Astrocyte (in vitro differentiated cells and primary cell): ENCODE data around the gene TP73. TPM values are rescaled to one million over a fixed set of nuclear protein-coding genes. Genes with fewer than 3 reads are reported as not detected.

ENCODE experiments used
- DNase-seq: peaks from one replicate; pipeline ENCODE4 v3.0.0-alpha.2; 2010; ENCODE audit warnings: low read depth
- FAIRE-seq: peaks from 2 replicates; lab custom pipeline; 2011; peaks lifted over from hg19 to GRCh38; lab: Jason Lieb, UNC
- H2AFZ ChIP-seq: 2 replicates; pipeline ENCODE4 v1.6.0; 2012; ENCODE audit warnings: low read depth, low read length, inconsistent platforms
- H3K27ac ChIP-seq: 2 replicates; pipeline ENCODE4 v1.5.1; 2011; ENCODE audit warnings: low read depth, low read length, inconsistent platforms
- H3K27me3 ChIP-seq: 2 replicates; pipeline ENCODE4 v1.6.0; 2011; ENCODE audit warnings: low read length, inconsistent platforms; ENCODE audit not compliant: insufficient read depth
- H3K36me3 ChIP-seq: 2 replicates; pipeline ENCODE4 v1.5.1; 2011; ENCODE audit warnings: low read length, inconsistent platforms; ENCODE audit not compliant: insufficient read depth
- H3K4me1 ChIP-seq: 2 replicates; pipeline ENCODE4 v1.5.1; 2011; ENCODE audit warnings: low read length, inconsistent platforms; ENCODE audit not compliant: insufficient read depth
- H3K4me2 ChIP-seq: 2 replicates; pipeline ENCODE4 v1.6.0; 2012; ENCODE audit warnings: low read length, inconsistent platforms
- H3K4me3 ChIP-seq: 2 replicates; pipeline ENCODE4 v1.5.1; 2011; ENCODE audit warnings: low read depth, mild to moderate bottlenecking, low read length, inconsistent platforms; ENCODE audit not compliant: insufficient read depth
- H3K79me2 ChIP-seq: 2 replicates; pipeline ENCODE4 v1.6.0; 2012; ENCODE audit warnings: mild to moderate bottlenecking, low read length, inconsistent platforms; ENCODE audit not compliant: insufficient read depth
- H3K9ac ChIP-seq: 2 replicates; pipeline ENCODE4 v1.6.0; 2012; ENCODE audit warnings: mild to moderate bottlenecking, low read length, inconsistent platforms
- H3K9me3 ChIP-seq: 2 replicates; pipeline ENCODE4 v1.5.1; 2012; ENCODE audit warnings: low read depth, mild to moderate bottlenecking, low read length, inconsistent platforms; ENCODE audit not compliant: insufficient read depth
- H4K20me1 ChIP-seq: 2 replicates; pipeline ENCODE4 v1.6.0; 2012; ENCODE audit warnings: low read length, inconsistent platforms; ENCODE audit not compliant: insufficient read depth
- H3K27ac Mint-ChIP-seq: one replicate; pipeline ENCODE4 v1.8.0; 2021; ENCODE audit warnings: mild to moderate bottlenecking, mixed read lengths; ENCODE audit not compliant: unreplicated experiment
- H3K27me3 Mint-ChIP-seq: one replicate; pipeline ENCODE4 v1.8.0; 2021; ENCODE audit warnings: low read depth, mixed read lengths; ENCODE audit not compliant: unreplicated experiment
- H3K36me3 Mint-ChIP-seq: one replicate; pipeline ENCODE4 v1.8.0; 2021; ENCODE audit warnings: low read depth, mixed read lengths; ENCODE audit not compliant: unreplicated experiment
- H3K4me1 Mint-ChIP-seq: one replicate; pipeline ENCODE4 v1.8.0; 2021; ENCODE audit warnings: low read depth, mixed read lengths; ENCODE audit not compliant: unreplicated experiment
- H3K4me3 Mint-ChIP-seq: one replicate; pipeline ENCODE4 v1.8.0; 2021; ENCODE audit warnings: mild to moderate bottlenecking, moderate library complexity, mixed read lengths; ENCODE audit not compliant: unreplicated experiment
- H3K9me3 Mint-ChIP-seq: one replicate; pipeline ENCODE4 v1.8.0; 2021; ENCODE audit warnings: mild to moderate bottlenecking, mixed read lengths; ENCODE audit not compliant: unreplicated experiment
- EZH2 ChIP-seq: IDR thresholded peaks from 2 replicates; pipeline ENCODE4 v1.6.1; 2012; ENCODE audit warnings: mild to moderate bottlenecking, low read length, inconsistent platforms; ENCODE audit not compliant: insufficient read depth
- total RNA-seq: library from RNA; stranded (reverse); gene quantifications from 2 replicates; pipeline ENCODE4 v1.2.1, GENCODE V29; 2021
- TF ChIP-seq, protein P1 (sequence below): IDR thresholded peaks from 2 replicates; pipeline ENCODE4 v1.5.1; 2011; ENCODE audit warnings: low read depth, mild to moderate bottlenecking, inconsistent platforms, low read length, moderate library complexity; ENCODE audit not compliant: insufficient read depth

Gene TP73
- total RNA-seq, 1 donor from 2014 or later: 0.18 TPM

- Mint-ChIP-seq H3K4me3 (no peak overlapping the region), H3K27ac (no peak overlapping the region), H3K9me3 (no peaks in the 10 kb centered on the region), H3K4me1 (peaks cover 2% of the 10 kb centered on the region), H3K36me3 (peaks cover 30% of the 10 kb centered on the region), H3K27me3 (no peaks in the 10 kb centered on the region)
- Histone ChIP-seq H3K27ac (no peak overlapping the region), H3K4me1 (no peaks in the 10 kb centered on the region), H3K27me3 (no peaks in the 10 kb centered on the region), H3K4me3 (no peak overlapping the region), H3K9me3 (no peaks in the 10 kb centered on the region), H3K4me2 (no peak overlapping the region), H4K20me1 (peaks cover 10% of the 10 kb centered on the region), H3K79me2 (no peaks in the 10 kb centered on the region), H3K9ac (no peak overlapping the region), H2AFZ (no peak overlapping the region), H3K36me3 (peaks cover 12% of the 10 kb centered on the region)
- DNase-seq (no peak), FAIRE-seq (no peak)
- TF ChIP-seq, protein P1, sequence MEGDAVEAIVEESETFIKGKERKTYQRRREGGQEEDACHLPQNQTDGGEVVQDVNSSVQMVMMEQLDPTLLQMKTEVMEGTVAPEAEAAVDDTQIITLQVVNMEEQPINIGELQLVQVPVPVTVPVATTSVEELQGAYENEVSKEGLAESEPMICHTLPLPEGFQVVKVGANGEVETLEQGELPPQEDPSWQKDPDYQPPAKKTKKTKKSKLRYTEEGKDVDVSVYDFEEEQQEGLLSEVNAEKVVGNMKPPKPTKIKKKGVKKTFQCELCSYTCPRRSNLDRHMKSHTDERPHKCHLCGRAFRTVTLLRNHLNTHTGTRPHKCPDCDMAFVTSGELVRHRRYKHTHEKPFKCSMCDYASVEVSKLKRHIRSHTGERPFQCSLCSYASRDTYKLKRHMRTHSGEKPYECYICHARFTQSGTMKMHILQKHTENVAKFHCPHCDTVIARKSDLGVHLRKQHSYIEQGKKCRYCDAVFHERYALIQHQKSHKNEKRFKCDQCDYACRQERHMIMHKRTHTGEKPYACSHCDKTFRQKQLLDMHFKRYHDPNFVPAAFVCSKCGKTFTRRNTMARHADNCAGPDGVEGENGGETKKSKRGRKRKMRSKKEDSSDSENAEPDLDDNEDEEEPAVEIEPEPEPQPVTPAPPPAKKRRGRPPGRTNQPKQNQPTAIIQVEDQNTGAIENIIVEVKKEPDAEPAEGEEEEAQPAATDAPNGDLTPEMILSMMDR: no peak
- TF ChIP-seq EZH2: no peak
These were observed 18.1 kb upstream of the TP73 start for GRCh38 chr1:3634059-3634800.

GRCh38 chr1:3636080-3636479 lies 16.2 kb upstream of the TP73 start:
- Histone ChIP-seq H2AFZ (no peak overlapping the region), H3K9ac (no peak overlapping the region), H3K9me3 (no peaks in the 10 kb centered on the region), H4K20me1 (no peaks in the 10 kb centered on the region), H3K27ac (no peak overlapping the region), H3K4me3 (no peak overlapping the region), H3K4me1 (no peaks in the 10 kb centered on the region), H3K36me3 (peaks cover 11% of the 10 kb centered on the region), H3K79me2 (no peaks in the 10 kb centered on the region), H3K27me3 (no peaks in the 10 kb centered on the region), H3K4me2 (no peak overlapping the region)
- no peak for FAIRE-seq
- Mint-ChIP-seq H3K27me3 (no peaks in the 10 kb centered on the region), H3K4me3 (no peak overlapping the region), H3K36me3 (peaks cover 21% of the 10 kb centered on the region), H3K9me3 (no peaks in the 10 kb centered on the region), H3K27ac (no peak overlapping the region), H3K4me1 (peaks cover 2% of the 10 kb centered on the region)
- TF ChIP-seq, protein P1: no peak
- no peak for TF ChIP-seq EZH2
- DNase-seq: no peak

- no peaks in the 10 kb centered on the region for H3K79me2 ChIP-seq
- no peak overlapping the region for H3K9ac ChIP-seq
- H3K27me3 Mint-ChIP-seq: no peaks in the 10 kb centered on the region
- FAIRE-seq (no peak), DNase-seq (no peak)
- H3K4me3 ChIP-seq: no peak overlapping the region
- peaks cover 11% of the 10 kb centered on the region for H3K36me3 ChIP-seq
- TF ChIP-seq, protein P1: no peak
- no peak for TF ChIP-seq EZH2
- no peaks in the 10 kb centered on the region for H3K27me3 ChIP-seq
- H2AFZ ChIP-seq: no peak overlapping the region
- no peaks in the 10 kb centered on the region for H3K9me3 ChIP-seq
- H4K20me1 ChIP-seq: no peaks in the 10 kb centered on the region
- peaks cover 2% of the 10 kb centered on the region for H3K4me1 Mint-ChIP-seq
- H3K36me3 Mint-ChIP-seq: peaks cover 21% of the 10 kb centered on the region
- H3K27ac ChIP-seq: no peak overlapping the region
- no peak overlapping the region for H3K4me3 Mint-ChIP-seq
- no peaks in the 10 kb centered on the region for H3K9me3 Mint-ChIP-seq
- no peak overlapping the region for H3K4me2 ChIP-seq
- no peaks in the 10 kb centered on the region for H3K4me1 ChIP-seq
- no peak overlapping the region for H3K27ac Mint-ChIP-seq
These were observed 15.8 kb upstream of the TP73 start for GRCh38 chr1:3636531-3636930.
